ENCODE measurements around the gene LARP7. TPM values are rescaled to one million over a fixed set of nuclear protein-coding genes. Genes with fewer than 3 reads are reported as not detected.
"Not testable (repeated sequence)": the region's sequence is repeated elsewhere in the genome, so short reads cannot be mapped to it uniquely, and the experiment has no call there.

Gene LARP7
- total RNA-seq (44.7 TPM), polyA plus RNA-seq (ENCODE audit: insufficient read depth in 1 of 8, insufficient read length in 8 of 8, low replicate concordance in 1 of 8) (10 to 100 TPM; 48.5 to 65.5 (median 56.9) TPM)
- long read RNA-seq, donor 1, partial matches to known transcripts, result 12 of 19 reads
- long read RNA-seq, donor 1, other reads (novel, unspliced or antisense), result 0 of 19 reads
- long read RNA-seq, donor 2, partial matches to known transcripts, result 0 of 1 reads
- long read RNA-seq, donor 2, other reads (novel, unspliced or antisense), result 0 of 1 reads
- long read RNA-seq, donor 3, partial matches to known transcripts, result 58 of 65 reads
- long read RNA-seq, donor 3, other reads (novel, unspliced or antisense), result 0 of 65 reads
- long read RNA-seq, donor 4, partial matches to known transcripts, result 9 of 12 reads
- long read RNA-seq, donor 4, other reads (novel, unspliced or antisense), result 0 of 12 reads
- long read RNA-seq, donor 5, transcript LARP7-202 (13 exons, 2,286 nt), result major isoform, 7 of 137 reads
- long read RNA-seq, donor 5, partial matches to known transcripts, result 121 of 137 reads
- long read RNA-seq, donor 5, other reads (novel, unspliced or antisense), result 0 of 137 reads
- long read RNA-seq, donor 6, partial matches to known transcripts, result 51 of 52 reads
- long read RNA-seq, donor 6, other reads (novel, unspliced or antisense), result 0 of 52 reads
- long read RNA-seq, donor 7, transcript LARP7-206 (7 exons, 1,047 nt), result major isoform, 5 of 86 reads
- long read RNA-seq, donor 7, partial matches to known transcripts, result 78 of 86 reads
- long read RNA-seq, donor 7, other reads (novel, unspliced or antisense), result 0 of 86 reads
- long read RNA-seq, donor 8, partial matches to known transcripts, result 32 of 36 reads
- long read RNA-seq, donor 8, other reads (novel, unspliced or antisense), result 0 of 36 reads
- long read RNA-seq, donor 9, partial matches to known transcripts, result 35 of 37 reads
- long read RNA-seq, donor 9, other reads (novel, unspliced or antisense), result 0 of 37 reads
- long read RNA-seq, donor 10, partial matches to known transcripts, result 88 of 94 reads
- long read RNA-seq, donor 10, other reads (novel, unspliced or antisense), result 0 of 94 reads
- long read RNA-seq, donor 11, partial matches to known transcripts, result 41 of 45 reads
- long read RNA-seq, donor 11, other reads (novel, unspliced or antisense), result 0 of 45 reads

GRCh38 chr4:112636688-112637551 lies at the start of gene LARP7, which contains the start of gene ZGRF1:
Gene LARP7, plus strand, starts transcription at chr4:112637143. Its CDS starts 7,527 bp downstream, at chr4:112644670.
Gene ZGRF1, minus strand, starts transcription at chr4:112636909. Its CDS starts 3,733 bp downstream, at chr4:112633176.
- peak within 1 kb of the TSS; percentile 80 for H3K4me3 ChIP-seq (ENCODE audit: low read length)
- under 1% methylated on average over 55 of the region's 66 CpGs for WGBS (ENCODE audit: insufficient coverage)

GRCh38 chr4:112589206-112589605 lies 47.7 kb upstream of the LARP7 start:
- Histone ChIP-seq H3K9me3 (replicated peaks; ENCODE audit: control insufficient read depth, low read depth, low read length) (no peaks in the 10 kb centered on the region), H3K4me3 (ENCODE audit: low read length) (no peak overlapping the region), H3K36me3 (ENCODE audit: control insufficient read depth, insufficient read depth, low read length) (no peaks in the 10 kb centered on the region), H3K4me1 (ENCODE audit: control insufficient read depth, insufficient read depth, low read length) (no peaks in the 10 kb centered on the region), H3K27me3 (ENCODE audit: control insufficient read depth, insufficient read depth, low read length) (no peaks in the 10 kb centered on the region), H3K27ac (ENCODE audit: low read length) (no peak overlapping the region)
- DNase-seq, result no peak

More at GRCh38 chr4:112636688-112637551, at the start of gene LARP7, which contains the start of gene ZGRF1:
- peaks cover 2% of the 10 kb centered on the region for H3K36me3 ChIP-seq (ENCODE audit: control insufficient read depth, insufficient read depth, low read length)
- H3K27me3 ChIP-seq (ENCODE audit: control insufficient read depth, insufficient read depth, low read length), result no peaks in the 10 kb centered on the region
- no peaks in the 10 kb centered on the region for H3K9me3 ChIP-seq (replicated peaks; ENCODE audit: control insufficient read depth, low read depth, low read length)
- peak within 1 kb of the TSS; percentile 99 for H3K27ac ChIP-seq (ENCODE audit: low read length)
- peak; percentile 100 for DNase-seq
- peaks cover 5% of the 10 kb centered on the region for H3K4me1 ChIP-seq (ENCODE audit: control insufficient read depth, insufficient read depth, low read length)

- Histone ChIP-seq H3K27me3 (ENCODE audit: control insufficient read depth, insufficient read depth, low read length) (no peaks in the 10 kb centered on the region), H3K4me3 (ENCODE audit: low read length) (no peak overlapping the region), H3K36me3 (ENCODE audit: control insufficient read depth, insufficient read depth, low read length) (no peaks in the 10 kb centered on the region), H3K4me1 (ENCODE audit: control insufficient read depth, insufficient read depth, low read length) (no peaks in the 10 kb centered on the region), H3K27ac (ENCODE audit: low read length) (no peak overlapping the region), H3K9me3 (replicated peaks; ENCODE audit: control insufficient read depth, low read depth, low read length) (no peaks in the 10 kb centered on the region)
- DNase-seq, result peak; percentile 1
- whole genome bisulfite sequencing (ENCODE audit: insufficient coverage), result 91% methylated on average over 1 of the region's 1 CpG
Observed at GRCh38 chr4:112591593-112591992, 45.4 kb upstream of the LARP7 start.

GRCh38 chr4:112592717-112593116 lies 44.2 kb upstream of the LARP7 start:
- no peaks in the 10 kb centered on the region for H3K36me3 ChIP-seq (ENCODE audit: control insufficient read depth, insufficient read depth, low read length)
- H3K27ac ChIP-seq (ENCODE audit: low read length), result no peak overlapping the region
- DNase-seq, result no peak
- H3K27me3 ChIP-seq (ENCODE audit: control insufficient read depth, insufficient read depth, low read length), result no peaks in the 10 kb centered on the region
- no peaks in the 10 kb centered on the region for H3K4me1 ChIP-seq (ENCODE audit: control insufficient read depth, insufficient read depth, low read length)
- H3K9me3 ChIP-seq (replicated peaks; ENCODE audit: control insufficient read depth, low read depth, low read length), result no peaks in the 10 kb centered on the region
- no peak overlapping the region for H3K4me3 ChIP-seq (ENCODE audit: low read length)

- Histone ChIP-seq H3K36me3 (ENCODE audit: control insufficient read depth, insufficient read depth, low read length) (no peaks in the 10 kb centered on the region), H3K4me1 (ENCODE audit: control insufficient read depth, insufficient read depth, low read length) (no peaks in the 10 kb centered on the region), H3K27me3 (ENCODE audit: control insufficient read depth, insufficient read depth, low read length) (no peaks in the 10 kb centered on the region), H3K27ac (ENCODE audit: low read length) (no peak overlapping the region), H3K4me3 (ENCODE audit: low read length) (no peak overlapping the region), H3K9me3 (replicated peaks; ENCODE audit: control insufficient read depth, low read depth, low read length) (no peaks in the 10 kb centered on the region)
- 96% methylated on average over 2 of the region's 5 CpGs for WGBS (ENCODE audit: insufficient coverage)
- DNase-seq, result no peak
Observed at GRCh38 chr4:112593438-112594133, 43.4 kb upstream of the LARP7 start.

- Histone ChIP-seq H3K4me3 (ENCODE audit: low read length) (no peak overlapping the region), H3K27me3 (ENCODE audit: control insufficient read depth, insufficient read depth, low read length) (no peaks in the 10 kb centered on the region), H3K4me1 (ENCODE audit: control insufficient read depth, insufficient read depth, low read length) (no peaks in the 10 kb centered on the region), H3K27ac (ENCODE audit: low read length) (no peak overlapping the region), H3K9me3 (replicated peaks; ENCODE audit: control insufficient read depth, low read depth, low read length) (no peaks in the 10 kb centered on the region), H3K36me3 (ENCODE audit: control insufficient read depth, insufficient read depth, low read length) (no peaks in the 10 kb centered on the region)
- no peak for DNase-seq
- no CpG with 5 or more reads among the region's 1 CpG for WGBS (ENCODE audit: insufficient coverage)
Observed at GRCh38 chr4:112594993-112595392, 42.0 kb upstream of the LARP7 start.

GRCh38 chr4:112604589-112604988 lies 32.4 kb upstream of the LARP7 start:
- H3K27ac ChIP-seq (ENCODE audit: low read length), result no peak overlapping the region
- no peaks in the 10 kb centered on the region for H3K4me1 ChIP-seq (ENCODE audit: control insufficient read depth, insufficient read depth, low read length)
- DNase-seq, result peak; percentile 69
- H3K9me3 ChIP-seq (replicated peaks; ENCODE audit: control insufficient read depth, low read depth, low read length), result no peaks in the 10 kb centered on the region
- no peak overlapping the region for H3K4me3 ChIP-seq (ENCODE audit: low read length)
- H3K27me3 ChIP-seq (ENCODE audit: control insufficient read depth, insufficient read depth, low read length), result no peaks in the 10 kb centered on the region
- H3K36me3 ChIP-seq (ENCODE audit: control insufficient read depth, insufficient read depth, low read length), result peaks cover 9% of the 10 kb centered on the region

GRCh38 chr4:112612814-112613213 lies 24.1 kb upstream of the LARP7 start:
- not testable (repeated sequence) for DNase-seq; H3K27ac ChIP-seq (ENCODE audit: low read length); H3K9me3 ChIP-seq (replicated peaks; ENCODE audit: control insufficient read depth, low read depth, low read length); H3K4me3 ChIP-seq (ENCODE audit: low read length); H3K4me1 ChIP-seq (ENCODE audit: control insufficient read depth, insufficient read depth, low read length); H3K27me3 ChIP-seq (ENCODE audit: control insufficient read depth, insufficient read depth, low read length); H3K36me3 ChIP-seq (ENCODE audit: control insufficient read depth, insufficient read depth, low read length)
- WGBS (ENCODE audit: insufficient coverage), result 80% methylated on average over 1 of the region's 2 CpGs

GRCh38 chr4:112616984-112617383 lies 20.0 kb upstream of the LARP7 start:
- H3K27ac ChIP-seq (ENCODE audit: low read length), result no peak overlapping the region
- DNase-seq, result no peak
- H3K4me1 ChIP-seq (ENCODE audit: control insufficient read depth, insufficient read depth, low read length), result no peaks in the 10 kb centered on the region
- no peaks in the 10 kb centered on the region for H3K9me3 ChIP-seq (replicated peaks; ENCODE audit: control insufficient read depth, low read depth, low read length)
- H3K27me3 ChIP-seq (ENCODE audit: control insufficient read depth, insufficient read depth, low read length), result no peaks in the 10 kb centered on the region
- H3K4me3 ChIP-seq (ENCODE audit: low read length), result no peak overlapping the region
- peaks cover 5% of the 10 kb centered on the region for H3K36me3 ChIP-seq (ENCODE audit: control insufficient read depth, insufficient read depth, low read length)
- no CpG with 5 or more reads among the region's 2 CpGs for WGBS (ENCODE audit: insufficient coverage)

Data from muscle of leg (tissue), 16 donors.